ENCODE measurements around the gene MITF. TPM values are rescaled to one million over a fixed set of nuclear protein-coding genes. Genes with fewer than 3 reads are reported as not detected.

MITF gene
- 71.0 TPM for total RNA-seq
- long read RNA-seq, full-length matches to known transcripts = 23 of 46 reads
- long read RNA-seq, partial matches to known transcripts = 14 of 46 reads
- long read RNA-seq, other reads (novel, unspliced or antisense) = 9 of 46 reads

GRCh38 chr3:69739204-69740102 is at the start of gene MITF:
Gene MITF (plus strand): TSS chr3:69739464. CDS start chr3:69739598, 134 bp downstream.
- DNase-seq (ENCODE audit: missing footprints) = peak; percentile 96
- intact Hi-C loops (cut with DNase I) = loop anchor here (2.0 to 5.0 kb wide), 3 partner anchors 47 to 118 kb away; no protein-coding TSS in a partner anchor
- peak; percentile 97 for ATAC-seq

DNA sequence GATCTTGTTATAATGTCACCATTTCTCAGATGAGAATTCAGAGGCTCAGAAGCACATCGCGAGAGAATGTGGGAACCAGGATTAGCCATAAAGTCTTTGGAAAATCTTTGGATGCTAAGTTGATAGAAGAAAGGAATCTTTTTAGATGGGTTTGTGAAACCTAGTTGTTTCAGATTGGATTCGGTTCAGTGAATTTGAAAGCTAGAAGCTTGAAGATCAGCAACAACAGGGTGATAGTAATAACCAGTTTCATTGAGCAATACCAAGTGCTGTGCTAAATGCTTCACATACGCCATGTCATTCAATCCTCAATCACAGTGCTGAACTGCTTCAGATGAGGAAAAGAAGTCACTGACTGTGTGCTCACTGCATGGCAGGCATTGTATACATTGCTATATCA is 47.4 kb upstream of the MITF start:
- no peak for DNase-seq (ENCODE audit: missing footprints)
- intact Hi-C loops (cut with DNase I) = loop anchor here (1.0 to 5.0 kb wide), 4 partner anchors 45 to 255 kb away; partner anchors contain the start of gene MITF
- ATAC-seq = no peak

DNA sequence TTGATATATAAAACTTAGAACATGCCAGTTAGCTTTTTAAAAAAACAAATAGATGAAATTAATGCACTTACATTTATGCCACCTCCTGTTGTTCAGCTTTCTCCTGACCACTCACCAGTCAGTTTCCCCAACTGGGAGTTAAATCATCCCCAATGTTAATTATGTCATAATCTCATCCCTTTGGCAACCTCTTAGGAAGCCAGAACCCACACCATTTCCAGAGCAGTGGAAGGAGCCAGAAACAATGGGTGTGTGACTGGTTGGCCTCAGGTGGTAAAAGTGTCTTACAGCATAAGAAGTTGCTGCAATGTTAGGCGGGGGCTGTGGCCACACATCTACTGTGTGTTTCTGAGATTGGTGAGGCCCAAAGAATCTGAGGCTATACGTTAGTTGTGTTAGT is 46.5 kb upstream of the MITF start:
- no peak for DNase-seq (ENCODE audit: missing footprints)
- intact Hi-C loops (cut with DNase I) = loop anchor here (5.0 kb wide), 2 partner anchors 45 to 255 kb away; partner anchors contain the start of gene MITF
- ATAC-seq = no peak

- intact Hi-C loops (cut with DNase I) = no loop called here
- ATAC-seq (no peak), DNase-seq (ENCODE audit: missing footprints) (no peak)
These were observed 43.8 kb upstream of the MITF start for GRCh38 chr3:69695443-69695842.

DNA sequence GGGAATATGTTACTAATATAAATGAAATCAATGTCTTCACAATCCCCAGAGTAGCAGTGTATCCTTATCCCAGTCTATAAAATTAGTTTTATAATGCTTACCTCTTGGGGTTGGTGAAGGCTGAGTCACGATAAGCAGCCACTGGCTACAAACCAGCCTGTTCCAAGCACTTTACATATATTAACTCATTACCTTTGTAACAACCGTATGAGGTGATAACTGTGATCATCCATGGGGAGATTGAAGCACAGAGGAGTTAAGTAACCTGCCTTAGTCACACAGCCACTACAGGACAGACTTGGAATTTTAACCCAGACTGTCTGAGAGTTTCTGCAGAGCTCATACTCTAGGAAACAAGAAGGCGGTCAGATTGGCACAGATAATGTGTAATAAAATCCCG is 43.3 kb upstream of the MITF start:
- no peak for ATAC-seq
- intact Hi-C loops (cut with DNase I) = no loop called here
- DNase-seq (ENCODE audit: missing footprints) = no peak

GRCh38 chr3:69696367-69696766 is 42.9 kb upstream of the MITF start:
- DNase-seq (ENCODE audit: missing footprints) (no peak), ATAC-seq (no peak)
- intact Hi-C loops (cut with DNase I) = no loop called here

- ATAC-seq = no peak
- intact Hi-C loops (cut with DNase I) = no loop called here
- DNase-seq (ENCODE audit: missing footprints) = no peak
These were observed 41.9 kb upstream of the MITF start for GRCh38 chr3:69697381-69697780.

GRCh38 chr3:69698728-69699127 is 40.5 kb upstream of the MITF start:
- DNase-seq (ENCODE audit: missing footprints) (no peak), ATAC-seq (no peak)
- intact Hi-C loops (cut with DNase I) = no loop called here

DNA sequence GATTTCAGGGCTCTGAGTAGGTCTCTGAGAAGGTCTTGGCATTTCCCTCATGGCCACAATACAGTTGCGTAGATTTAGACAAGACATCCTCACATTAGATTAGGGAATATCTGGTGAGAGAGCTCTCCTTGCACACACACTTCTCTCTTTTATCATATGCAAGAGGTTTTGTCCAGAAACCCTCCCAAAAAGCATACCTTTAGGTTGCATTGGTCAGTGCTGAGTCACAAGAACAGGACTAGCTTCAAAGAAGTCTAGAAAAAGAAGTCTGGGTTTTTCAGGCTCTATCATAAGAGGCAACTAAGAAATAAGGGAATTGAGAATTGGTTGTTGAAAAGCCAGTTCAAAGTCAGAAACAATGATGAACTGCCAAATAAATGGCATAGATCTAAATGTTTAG is 40.1 kb upstream of the MITF start:
- ATAC-seq = no peak

DNA sequence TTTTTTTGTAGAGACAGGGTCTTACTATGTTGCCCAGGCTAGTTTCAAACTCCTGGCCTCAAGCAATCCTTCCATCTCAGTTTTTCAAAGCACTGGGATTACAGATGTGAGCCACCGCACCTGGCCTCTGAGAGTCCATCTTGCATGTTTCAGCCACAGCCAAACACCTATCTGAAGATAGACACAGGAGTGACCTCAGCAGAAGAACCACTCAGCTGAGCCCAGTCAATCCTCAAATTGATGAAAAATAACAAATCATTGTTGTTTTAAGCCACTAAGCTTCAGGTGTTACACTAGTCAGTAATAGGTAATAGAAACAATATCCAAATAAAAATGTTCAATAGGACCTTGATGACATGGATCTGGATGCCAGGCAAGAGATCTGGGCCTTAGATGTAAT is 38.3 kb upstream of the MITF start:
- ATAC-seq = no peak
- intact Hi-C loops (cut with DNase I) = no loop called here
- no peak for DNase-seq (ENCODE audit: missing footprints)

More for the DNA sequence above, 40.1 kb upstream of the MITF start:
- DNase-seq (ENCODE audit: missing footprints) = no peak
- intact Hi-C loops (cut with DNase I) = no loop called here

- intact Hi-C loops (cut with DNase I) = no loop called here
- DNase-seq (ENCODE audit: missing footprints) (no peak), ATAC-seq (no peak)
These were observed 28.9 kb upstream of the MITF start for GRCh38 chr3:69710153-69710977.

- DNase-seq (ENCODE audit: missing footprints) (no peak), ATAC-seq (no peak)
- intact Hi-C loops (cut with DNase I) = no loop called here
These were observed 27.0 kb upstream of the MITF start for GRCh38 chr3:69712269-69712668.

GRCh38 chr3:69712933-69713332 is 26.3 kb upstream of the MITF start:
- ATAC-seq (no peak), DNase-seq (ENCODE audit: missing footprints) (no peak)
- intact Hi-C loops (cut with DNase I) = no loop called here

DNA sequence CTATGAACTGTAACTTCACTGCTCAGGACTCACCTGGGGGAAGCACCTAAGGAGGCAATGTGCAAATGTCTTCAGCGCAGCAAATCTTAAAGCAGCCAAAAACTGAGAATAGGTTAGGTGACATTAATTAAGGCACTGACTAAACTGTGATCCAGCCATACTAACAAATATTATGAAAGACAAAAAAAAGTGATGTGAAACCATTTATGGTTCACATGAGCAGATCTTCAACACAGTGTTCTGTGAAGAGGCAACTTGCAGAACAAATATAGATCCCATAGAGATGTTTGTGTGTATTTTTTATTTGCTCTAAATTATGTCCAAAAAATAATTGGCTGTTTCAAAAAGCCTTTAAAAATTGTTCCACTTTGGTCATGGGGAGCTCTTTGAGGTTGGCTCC is 24.1 kb upstream of the MITF start:
- DNase-seq (ENCODE audit: missing footprints) (no peak), ATAC-seq (no peak)
- intact Hi-C loops (cut with DNase I) = no loop called here

DNA sequence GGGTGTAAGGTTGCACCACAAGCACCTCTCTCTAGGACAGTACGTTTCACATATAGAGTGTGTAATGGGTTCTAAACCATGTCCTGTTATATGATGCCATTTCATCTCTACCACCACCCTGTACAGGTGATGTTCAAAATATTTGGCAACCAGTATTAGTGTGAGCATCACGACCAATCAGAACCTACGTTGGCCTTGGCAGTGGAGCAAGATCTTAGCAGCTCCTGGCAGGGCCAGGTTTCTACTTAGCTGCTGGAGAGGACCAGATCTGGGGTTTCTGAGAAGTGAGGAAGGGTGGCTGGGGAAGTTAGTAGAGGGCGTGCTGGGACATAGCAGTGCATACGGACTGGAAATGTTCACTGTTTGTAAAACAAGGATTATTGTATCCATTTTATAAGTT is 23.1 kb upstream of the MITF start:
- ATAC-seq (peak; percentile 82), DNase-seq (ENCODE audit: missing footprints) (no peak)
- intact Hi-C loops (cut with DNase I) = no loop called here

- ATAC-seq = no peak
These were observed 20.2 kb upstream of the MITF start for GRCh38 chr3:69718866-69719586.

DNA sequence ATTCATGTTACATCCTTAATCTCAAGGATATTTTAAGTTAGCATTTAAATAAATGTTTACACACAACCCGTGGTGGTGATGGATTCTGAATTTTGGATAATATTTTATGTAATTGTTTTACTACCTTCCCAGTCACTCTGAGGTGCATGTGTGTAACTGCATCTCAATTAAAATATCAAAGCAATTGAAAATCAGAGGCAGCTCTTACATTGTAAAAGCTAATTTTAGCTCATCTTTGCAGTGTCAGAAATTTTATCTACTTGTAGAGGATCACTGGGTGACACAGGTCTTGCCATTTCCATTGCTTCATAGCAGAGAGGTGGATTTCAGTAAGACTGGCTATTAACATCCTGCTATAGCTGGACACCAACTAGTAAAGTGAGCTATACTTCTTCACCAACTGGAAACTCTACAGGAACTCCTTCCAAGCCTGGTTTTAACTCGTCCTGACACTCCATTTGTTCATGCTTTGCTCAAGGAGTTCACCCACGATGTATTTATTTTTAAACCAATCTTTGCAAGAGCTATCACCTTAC is 19.6 kb upstream of the MITF start:
- peak; percentile 35 for ATAC-seq
- intact Hi-C loops (cut with DNase I) = no loop called here

More at GRCh38 chr3:69718866-69719586, 20.2 kb upstream of the MITF start:
- no peak for DNase-seq (ENCODE audit: missing footprints)
- intact Hi-C loops (cut with DNase I) = no loop called here

GRCh38 chr3:69720824-69721223 is 18.4 kb upstream of the MITF start:
- intact Hi-C loops (cut with DNase I) = no loop called here
- ATAC-seq (no peak), DNase-seq (ENCODE audit: missing footprints) (no peak)

More for the DNA sequence above, 19.6 kb upstream of the MITF start:
- DNase-seq (ENCODE audit: missing footprints) = no peak

- DNase-seq (ENCODE audit: missing footprints) (no peak), ATAC-seq (no peak)
- intact Hi-C loops (cut with DNase I) = no loop called here
These were observed 15.9 kb upstream of the MITF start for GRCh38 chr3:69723389-69723788.

All from Right ventricle myocardium inferior (tissue), 1 donor.